Right kidney (tissue), 9 donors: ENCODE results near the gene ELFN2.
"Not testable (repeated sequence)": the region's sequence is repeated elsewhere in the genome, so short reads cannot be mapped to it uniquely, and the experiment has no call there.

Source experiments
- DNase-seq: peaks from one replicate; pipeline ENCODE4 v3.0.0-alpha.2; 2016
- long read RNA-seq, 8 donors: transcript quantifications; one replicate each; lab custom pipeline, GENCODE V29; 2026

The ELFN2 gene
- long read RNA-seq, donor 1, result 0 reads
- long read RNA-seq, donor 2, partial matches to known transcripts, result 6 of 6 reads
- long read RNA-seq, donor 2, other reads (novel, unspliced or antisense), result 0 of 6 reads
- long read RNA-seq, donor 3, result 0 reads
- long read RNA-seq, donor 4, result 0 reads
- long read RNA-seq, donor 5, result 0 reads
- long read RNA-seq, donor 6, partial matches to known transcripts, result 0 of 1 reads
- long read RNA-seq, donor 6, other reads (novel, unspliced or antisense), result 0 of 1 reads
- long read RNA-seq, donor 7, result 0 reads
- long read RNA-seq, donor 8, result 0 reads

DNA sequence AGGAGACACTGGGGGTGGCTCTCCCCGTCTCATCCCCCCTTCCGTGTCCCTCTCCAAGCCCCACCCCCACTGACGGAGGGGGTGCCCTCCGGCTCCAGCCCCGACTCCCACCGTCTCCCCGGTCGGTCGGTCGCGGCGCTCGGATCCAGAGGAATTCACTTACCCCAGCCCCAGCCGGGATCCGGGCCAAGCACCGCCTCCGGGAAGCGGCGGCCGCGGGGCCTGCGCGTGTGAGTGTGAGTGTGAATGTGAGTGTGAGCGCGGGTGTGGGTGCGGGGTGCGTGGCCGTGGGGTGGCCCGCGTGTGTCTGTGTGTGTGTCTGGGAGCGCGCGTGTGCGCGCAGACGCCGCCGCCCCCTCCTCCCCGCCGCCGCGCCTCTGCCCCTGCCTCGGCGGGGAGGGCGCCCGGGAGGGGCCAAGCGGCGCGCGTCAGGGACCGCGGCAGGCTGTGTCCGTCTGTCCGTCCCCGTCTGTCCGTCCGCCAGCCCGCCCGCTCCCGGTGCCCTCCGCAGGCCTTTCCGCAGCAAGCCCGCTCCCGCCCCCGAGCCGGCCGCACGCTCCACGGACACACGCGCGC lies at the start of gene ELFN2:
ELFN2 (minus strand) TSS at position 345 of the 576 bp plus-strand sequence. CDS start 51,945 bp downstream, outside the sequence.
- DNase-seq, result peak; percentile 70

- no peak for DNase-seq
These were observed 49.4 kb upstream of the ELFN2 start for GRCh38 chr22:37476389-37477329.

DNA sequence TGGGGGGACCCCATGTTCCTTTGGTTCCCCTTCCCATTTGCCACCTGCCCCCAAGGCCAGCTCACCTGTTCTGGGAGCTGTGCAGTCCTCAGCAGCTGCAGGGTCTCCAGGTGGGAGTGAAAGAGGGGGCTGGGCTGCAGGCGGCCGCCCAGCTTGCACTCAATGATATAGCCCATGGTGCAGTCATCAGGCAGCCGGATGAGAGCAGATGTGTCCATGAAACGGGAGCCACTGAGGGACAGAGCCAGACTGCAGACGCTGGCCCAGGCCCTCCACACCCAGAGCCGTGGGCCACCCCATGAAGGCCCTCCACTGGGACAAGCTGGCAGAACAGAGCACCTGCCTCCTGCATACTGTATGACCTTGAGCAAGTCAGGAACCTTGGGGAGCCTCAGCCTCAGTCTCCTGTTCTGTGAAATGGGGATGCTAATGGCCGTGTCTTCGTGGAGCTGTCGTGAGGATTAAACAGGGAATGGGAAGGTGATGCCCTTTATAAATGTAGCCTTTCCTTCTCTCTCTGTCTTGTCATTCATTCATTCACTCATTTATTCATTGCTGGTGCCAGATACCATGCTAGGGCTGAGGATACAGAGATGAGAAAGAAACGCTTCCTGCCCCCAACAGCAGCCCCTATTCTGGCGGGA lies 47.3 kb upstream of the ELFN2 start:
- DNase-seq, result no peak

DNA sequence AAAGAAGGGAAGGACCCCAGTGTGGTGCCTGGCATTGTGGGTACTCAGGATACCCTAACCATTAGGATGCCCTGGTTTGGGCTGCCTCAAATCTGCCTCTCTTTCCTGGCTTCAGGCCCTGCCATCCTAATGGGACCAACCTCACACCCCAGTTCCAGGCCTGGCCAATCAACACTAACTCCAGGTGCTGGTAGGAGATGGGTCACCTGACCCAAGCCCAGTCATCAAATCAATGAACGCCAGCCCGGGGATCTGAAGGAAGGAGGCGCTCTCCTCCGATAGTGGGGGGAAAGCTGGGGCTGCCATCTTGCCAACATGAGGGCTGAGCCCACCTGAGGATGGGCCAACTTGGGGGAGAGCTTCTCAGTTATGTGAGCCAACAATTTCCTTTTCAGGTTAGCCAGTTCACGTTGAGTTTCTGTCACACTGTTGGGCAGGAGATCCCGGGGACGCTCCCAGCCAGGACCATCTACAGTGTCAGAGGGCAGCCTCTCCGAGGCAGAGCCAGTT lies 46.2 kb upstream of the ELFN2 start:
- no peak for DNase-seq

DNA sequence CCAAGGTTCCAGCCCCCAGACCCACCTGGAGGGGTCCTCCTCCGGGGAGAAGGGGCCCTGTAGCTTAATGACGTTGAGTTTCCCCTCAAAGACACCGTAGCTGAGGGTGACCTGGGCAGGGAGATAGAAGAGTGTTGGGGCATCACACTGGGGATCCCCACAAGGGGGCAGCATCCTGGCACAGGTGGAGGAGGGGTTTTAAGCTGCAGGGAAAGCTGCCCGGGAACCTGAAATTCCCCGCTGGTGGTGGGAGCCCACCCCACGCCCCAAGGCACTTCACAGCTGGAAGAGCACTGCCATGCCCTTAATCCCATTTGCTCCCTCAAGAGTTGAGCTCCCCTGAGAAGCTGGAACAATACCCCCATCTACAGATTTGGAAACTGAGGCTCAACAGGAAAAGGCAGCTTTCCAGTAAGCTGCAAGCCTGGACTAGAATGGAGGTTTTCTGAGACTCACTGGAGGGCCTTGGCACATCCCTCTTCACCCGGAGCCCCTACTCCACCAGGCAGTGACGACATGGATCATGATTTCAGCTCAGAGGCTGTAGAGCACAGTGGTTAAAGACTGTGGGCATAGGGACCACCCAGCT lies 45.2 kb upstream of the ELFN2 start:
- peak; percentile 1 for DNase-seq

GRCh38 chr22:37471727-37472417 lies 44.6 kb upstream of the ELFN2 start:
- DNase-seq, result no peak

DNA sequence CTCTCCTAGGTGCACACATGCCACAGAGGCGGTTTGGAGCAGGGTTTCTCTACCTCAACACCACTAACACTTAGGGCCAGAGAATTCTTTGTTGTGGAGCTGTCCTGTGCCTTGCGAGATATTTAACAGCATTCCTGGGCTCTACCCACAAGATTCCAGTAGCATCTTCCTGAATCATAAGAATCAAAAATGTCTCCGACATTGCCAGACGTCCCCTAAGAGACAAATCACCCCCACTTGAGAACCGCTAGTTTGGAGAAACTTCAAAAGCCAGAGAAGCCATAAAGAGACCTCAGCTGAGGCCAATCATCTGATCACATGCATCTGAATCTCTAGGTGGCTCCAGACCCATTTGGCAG lies 42.8 kb upstream of the ELFN2 start:
- DNase-seq, result no peak

DNA sequence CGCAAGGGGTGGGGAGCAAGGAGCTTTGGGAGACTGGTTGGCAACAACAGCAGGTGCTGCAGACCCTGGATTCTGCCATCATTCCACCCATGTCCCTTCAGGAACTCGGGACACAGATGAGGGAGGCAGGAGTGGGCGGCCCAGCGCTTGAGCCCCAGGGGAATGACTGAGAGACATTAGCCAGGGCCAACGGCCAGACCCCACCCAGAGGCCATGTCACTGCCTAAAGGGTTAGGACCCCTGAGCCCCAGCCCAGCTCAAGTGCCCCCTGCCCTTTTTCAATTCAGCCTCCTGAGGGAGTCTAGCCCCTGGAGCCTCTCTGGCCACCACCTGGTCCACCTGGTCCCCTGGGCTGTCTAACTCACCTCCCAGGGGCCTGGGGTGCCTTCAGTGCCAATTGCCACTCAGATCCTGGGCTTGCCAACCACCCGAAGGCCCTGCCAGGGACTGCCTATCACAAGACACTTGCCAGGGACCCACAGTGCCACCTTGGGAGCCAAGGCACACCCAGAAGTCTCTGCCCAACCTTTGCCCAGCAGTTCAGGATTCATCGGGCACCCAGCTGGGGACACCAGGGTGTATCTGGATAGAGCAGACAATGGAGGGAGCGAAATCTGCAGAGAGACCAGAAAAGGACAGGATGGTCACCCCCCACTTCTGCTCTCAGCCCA lies 42.3 kb upstream of the ELFN2 start:
- DNase-seq, result no peak

DNA sequence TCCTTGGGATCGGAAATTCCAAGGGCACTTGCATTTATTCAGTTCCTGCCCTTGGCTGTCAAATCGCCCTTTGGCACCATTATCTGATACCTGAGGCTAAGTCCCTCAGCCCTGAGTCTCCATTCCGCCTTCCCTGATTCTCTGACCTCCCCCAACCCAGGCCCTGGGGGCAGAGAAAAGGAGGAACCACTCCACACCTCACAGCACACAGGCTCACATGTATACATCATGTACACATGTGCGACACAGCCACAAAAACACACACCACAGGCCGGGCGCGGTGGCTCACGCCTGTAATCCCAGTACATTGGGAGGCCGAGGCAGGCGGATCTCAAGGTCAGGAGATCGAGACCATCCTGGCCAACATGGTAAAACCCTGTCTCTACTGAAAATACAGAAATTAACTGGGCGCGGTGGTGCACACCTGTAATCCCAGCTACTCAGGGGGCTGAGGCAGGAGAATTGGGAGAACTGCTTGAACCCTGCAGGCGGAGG lies 41.0 kb upstream of the ELFN2 start:
- DNase-seq, result not testable (repeated sequence)

DNA sequence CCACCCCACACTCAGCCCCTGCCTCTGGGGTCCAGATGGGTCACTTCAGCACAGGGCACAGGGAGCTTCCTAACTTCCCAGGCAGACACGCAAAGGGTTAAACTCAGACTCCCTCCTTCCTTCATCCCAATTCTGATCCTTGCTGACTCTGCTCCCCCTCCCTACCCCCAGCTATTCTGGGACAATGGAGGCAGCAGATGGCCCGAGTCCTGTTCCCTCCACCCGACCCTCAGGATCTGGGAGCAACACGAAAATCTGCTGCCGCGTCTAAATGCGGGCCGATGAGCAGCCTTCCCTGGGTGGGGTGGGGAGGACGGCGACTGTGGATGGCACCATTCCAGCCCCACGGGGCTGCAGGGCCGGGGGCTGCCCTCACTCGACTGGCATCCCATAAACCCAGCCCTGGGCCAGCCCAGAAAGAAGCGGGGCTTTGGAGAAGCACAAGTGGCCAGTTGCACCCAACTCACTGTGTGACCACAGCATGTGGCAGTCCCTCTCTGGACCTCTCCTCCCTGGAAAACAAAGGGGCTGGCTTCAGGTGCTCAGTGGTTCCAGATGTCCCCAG lies 40.2 kb upstream of the ELFN2 start:
- DNase-seq, result no peak

DNA sequence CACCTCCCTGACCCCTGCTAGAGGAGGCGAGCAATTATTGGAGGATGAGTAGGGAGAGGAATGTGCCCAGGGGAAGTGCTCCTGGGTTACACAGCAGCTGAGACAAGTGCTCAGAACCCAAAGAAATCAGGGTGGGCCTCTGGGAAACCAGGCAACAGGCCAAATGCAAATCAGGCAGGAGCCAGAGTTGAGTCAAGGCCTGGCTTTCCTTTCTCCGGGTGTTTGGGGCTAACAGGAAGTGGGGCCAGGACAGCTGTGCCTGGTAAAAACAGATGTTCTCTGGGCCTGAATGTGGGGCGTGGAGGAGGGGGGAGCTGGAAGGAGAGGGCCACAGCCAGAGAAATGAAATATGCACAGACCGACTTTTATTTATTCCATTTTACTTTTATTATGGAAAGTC lies 36.9 kb upstream of the ELFN2 start:
- no peak for DNase-seq

DNA sequence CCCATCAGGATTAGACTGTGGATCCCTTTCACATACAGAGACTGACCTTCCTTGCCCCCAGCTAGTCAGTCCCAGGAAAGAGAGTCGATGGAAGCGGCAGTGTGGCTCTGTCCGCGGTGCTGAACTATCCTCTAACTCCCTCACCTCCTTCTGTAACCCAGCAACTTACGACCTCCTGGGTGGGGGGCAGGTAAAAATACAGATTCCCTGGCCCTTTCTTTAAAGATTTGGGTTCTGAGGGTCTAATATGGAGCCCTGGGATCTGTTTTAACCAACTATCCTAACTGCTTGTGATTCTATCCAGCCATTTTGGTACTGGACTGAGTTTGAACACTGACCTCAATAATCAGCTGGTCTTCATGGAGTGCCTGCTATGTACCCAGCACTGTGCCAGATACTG lies 35.7 kb upstream of the ELFN2 start:
- no peak for DNase-seq

DNA sequence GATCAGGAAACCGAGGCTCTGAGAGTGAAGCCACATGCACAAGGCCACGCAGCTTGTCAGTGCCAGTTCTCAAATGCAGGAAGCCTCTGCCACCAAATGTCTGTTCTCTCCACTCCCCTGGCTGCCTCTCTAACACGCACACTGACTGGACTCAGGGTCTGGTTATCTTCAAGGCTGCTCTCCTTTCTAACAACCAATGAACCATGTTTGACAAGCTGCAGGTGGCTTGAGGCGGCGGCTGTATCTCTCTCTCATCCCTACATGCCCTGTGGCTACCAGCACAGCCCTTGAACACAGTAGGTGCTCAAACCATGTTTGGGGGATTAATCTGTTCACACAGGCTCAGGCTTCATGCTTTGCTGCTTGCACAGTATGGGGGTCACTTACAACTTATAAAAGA lies 35.2 kb upstream of the ELFN2 start:
- no peak for DNase-seq

DNA sequence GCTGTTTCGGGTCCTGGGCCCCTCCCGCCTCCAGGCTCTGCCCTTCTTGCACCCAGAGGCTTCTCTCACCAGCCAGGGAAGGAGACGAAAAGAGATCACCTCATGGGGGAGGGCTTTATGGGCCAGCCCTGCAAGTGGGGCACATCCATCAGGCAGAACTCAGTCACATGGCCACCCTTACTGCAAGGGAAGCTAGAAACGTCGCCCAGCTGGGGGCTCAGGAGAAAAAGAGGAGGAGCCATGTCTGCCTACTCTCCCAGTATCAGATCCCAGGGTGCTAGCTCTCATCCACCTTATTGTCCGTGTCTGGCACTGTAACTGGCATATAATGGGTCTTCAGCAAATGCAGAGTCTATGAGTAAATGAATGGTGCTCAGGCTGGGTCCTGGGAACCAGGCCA lies 34.7 kb upstream of the ELFN2 start:
- DNase-seq, result no peak

GRCh38 chr22:37460684-37461083 lies 33.4 kb upstream of the ELFN2 start:
- DNase-seq, result no peak

- DNase-seq, result no peak
These were observed 31.9 kb upstream of the ELFN2 start for GRCh38 chr22:37459206-37459605.

GRCh38 chr22:37457093-37457893 lies 30.0 kb upstream of the ELFN2 start:
- DNase-seq, result peak; percentile 63

GRCh38 chr22:37456346-37456745 lies 29.1 kb upstream of the ELFN2 start:
- no peak for DNase-seq

DNA sequence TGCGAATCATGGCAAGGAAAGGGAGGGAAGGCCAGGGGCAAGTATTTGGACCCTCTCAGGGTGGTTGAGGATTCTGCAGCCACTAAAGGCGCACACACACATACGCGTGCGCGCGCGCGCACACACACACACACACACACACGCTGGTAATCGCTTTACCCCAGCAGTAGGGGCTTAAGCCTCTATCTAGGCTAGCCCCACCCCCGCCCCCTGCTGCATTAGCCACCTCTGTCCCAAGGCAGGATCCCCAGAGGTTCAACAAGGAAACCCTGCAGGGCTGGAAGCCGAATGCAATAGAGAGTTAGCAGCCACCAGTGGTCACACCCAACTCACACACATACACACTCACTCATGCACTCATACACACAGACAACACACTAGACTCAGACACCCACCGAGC lies 28.6 kb upstream of the ELFN2 start:
- no peak for DNase-seq
